ENCODE measurements around the gene ANXA6. TPM values are rescaled to one million over a fixed set of nuclear protein-coding genes. Genes with fewer than 3 reads are reported as not detected.

ANXA6 gene
- total RNA-seq, 1 experiment from 2014 or later: 16.4 TPM

DNA sequence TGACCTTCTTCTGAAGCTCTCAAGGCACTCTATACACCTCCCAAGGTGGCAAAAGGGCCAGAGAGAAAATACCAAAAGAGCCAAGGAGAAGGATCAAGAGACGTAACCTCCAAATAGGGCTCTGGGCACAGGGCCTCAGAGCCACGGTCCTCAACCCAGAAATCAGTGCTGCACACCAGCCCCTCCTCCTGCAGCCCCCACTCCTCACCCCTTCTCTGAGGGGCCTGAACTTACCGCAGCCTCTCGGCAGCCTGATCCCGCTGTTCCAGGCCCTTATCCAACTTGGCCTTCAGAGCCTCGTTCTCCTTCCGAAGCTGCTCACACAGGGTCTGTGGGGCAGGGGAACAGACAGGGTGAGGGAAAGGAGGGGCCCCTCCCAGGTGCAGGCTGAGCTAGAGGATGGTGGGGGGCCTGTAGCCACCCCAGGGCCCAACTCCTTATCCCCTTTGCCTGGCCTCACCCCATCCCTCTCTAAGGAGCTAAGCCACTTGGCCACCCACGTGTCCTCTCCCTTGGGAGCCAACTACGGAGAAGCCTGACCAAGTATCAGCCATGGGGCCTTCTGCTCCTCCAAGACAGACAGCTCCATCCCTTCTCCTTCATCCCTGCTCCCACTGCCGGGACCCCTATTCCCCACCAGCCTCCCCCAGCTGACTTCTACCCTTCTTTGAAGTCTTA is 105.5 kb downstream of the ANXA6 start:
- peaks cover 97% of the 10 kb centered on the region for H3K36me3 Mint-ChIP-seq (ENCODE audit: insufficient read depth, unreplicated experiment)
- H3K4me1 Mint-ChIP-seq (ENCODE audit: low read depth, unreplicated experiment): peaks cover 70% of the 10 kb centered on the region
- no peak overlapping the region for H3K4me3 Mint-ChIP-seq (ENCODE audit: low read depth, unreplicated experiment)
- CTCF ChIA-PET: interaction anchor here (0.7 to 9.4 kb wide), 17 partner anchors 11 to 113 kb away, joined by 3 to 140 read pairs (median 5); partner anchors contain the start of gene TNIP1
- H3K9me3 Mint-ChIP-seq (ENCODE audit: low read depth, unreplicated experiment): no peaks in the 10 kb centered on the region
- intact Hi-C loops (cut with micrococcal nuclease; ENCODE audit: unreplicated experiment): loop anchor here (1.0 to 5.0 kb wide), 3 partner anchors 35 to 112 kb away; no protein-coding TSS in a partner anchor
- no peak for DNase-seq
- BruUV-seq (replicated peaks): no TSS peak
- H3K27me3 Mint-ChIP-seq (ENCODE audit: unreplicated experiment): no peaks in the 10 kb centered on the region
- peak overlapping the region; percentile 2 for H3K27ac Mint-ChIP-seq (ENCODE audit: unreplicated experiment)
- no peak for TF ChIP-seq CTCF (IDR thresholded peaks at IDR 0.05; ENCODE audit: unreplicated experiment)

DNA sequence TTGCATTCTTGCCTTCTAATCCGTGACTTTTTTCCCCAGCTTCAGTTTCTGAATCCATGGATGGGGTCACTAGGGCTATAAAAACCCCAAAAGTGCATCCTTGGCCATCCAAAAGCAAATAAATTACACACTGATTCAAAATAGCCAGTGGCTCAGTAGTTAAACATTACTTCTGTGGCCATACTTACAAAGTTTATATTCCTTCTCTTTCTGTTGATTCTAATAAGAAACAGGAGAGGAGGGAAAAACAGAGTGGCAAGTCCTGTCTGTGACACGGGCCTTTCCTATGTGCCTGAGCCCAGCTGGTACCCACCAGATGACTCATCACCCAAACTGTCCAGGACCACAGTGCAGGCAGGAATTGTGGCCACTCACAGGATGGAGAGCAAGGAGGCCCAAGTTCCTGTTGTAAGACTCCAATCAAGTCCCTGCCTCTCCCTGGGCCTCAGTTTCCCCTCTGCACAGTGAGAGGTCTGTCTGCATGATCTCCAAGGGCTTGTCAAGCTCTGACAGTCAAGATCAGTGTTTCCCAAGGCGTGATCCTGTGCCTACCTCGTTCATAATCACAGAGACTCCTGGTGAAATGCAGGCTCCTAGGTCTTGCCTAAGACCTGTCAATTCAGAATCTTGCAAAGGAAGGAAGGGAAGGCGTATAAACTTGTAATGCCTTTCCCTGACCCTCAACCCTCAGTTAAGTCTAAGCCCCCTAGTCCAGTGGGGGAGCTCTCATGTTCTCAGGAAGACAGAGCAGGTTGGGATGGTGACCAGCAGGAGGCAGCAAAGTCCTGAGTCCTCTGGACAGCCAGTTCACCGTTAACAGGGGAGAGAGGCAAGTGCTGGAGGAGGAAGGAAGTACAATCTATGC is 106.3 kb downstream of the ANXA6 start:
- Mint-ChIP-seq H3K36me3 (ENCODE audit: insufficient read depth, unreplicated experiment) (peaks cover 97% of the 10 kb centered on the region), H3K4me1 (ENCODE audit: low read depth, unreplicated experiment) (peaks cover 65% of the 10 kb centered on the region), H3K4me3 (ENCODE audit: low read depth, unreplicated experiment) (no peak overlapping the region), H3K27ac (ENCODE audit: unreplicated experiment) (peak overlapping the region; percentile 2), H3K9me3 (ENCODE audit: low read depth, unreplicated experiment) (no peaks in the 10 kb centered on the region), H3K27me3 (ENCODE audit: unreplicated experiment) (no peaks in the 10 kb centered on the region)
- CTCF ChIA-PET: interaction anchor here (0.7 to 9.4 kb wide), 17 partner anchors 10 to 114 kb away, joined by 3 to 140 read pairs (median 6); partner anchors contain the start of gene TNIP1
- TF ChIP-seq CTCF (IDR thresholded peaks at IDR 0.05; ENCODE audit: unreplicated experiment): peak; percentile 88
- no TSS peak for BruUV-seq (replicated peaks)
- intact Hi-C loops (cut with micrococcal nuclease; ENCODE audit: unreplicated experiment): loop anchor here (1.0 to 5.0 kb wide), 3 partner anchors 36 to 113 kb away; no protein-coding TSS in a partner anchor
- peak; percentile 86 for DNase-seq

Other genes starting within 250 kb of the ANXA6 start
- not detected in 2 replicates for gene GPX3, start 137.2 kb downstream of the ANXA6 start, total RNA-seq (2022)
- 321 and 339 TPM in 2 replicates for gene TNIP1, start 76.7 kb downstream of the ANXA6 start, total RNA-seq (2022)
- gene CCDC69, start 66.3 kb upstream of the ANXA6 start, total RNA-seq (2022): 0.69 and 1.0 TPM in 2 replicates
- gene GM2A, start 95.4 kb upstream of the ANXA6 start, total RNA-seq (2022): 21.1 and 22.4 TPM in 2 replicates
- gene SLC36A3, start 146.0 kb upstream of the ANXA6 start, total RNA-seq (2022): not detected in 2 replicates
- gene SLC36A2, start 189.8 kb upstream of the ANXA6 start, total RNA-seq (2022): not detected in 2 replicates

Measured in Calu3 (cell line).